ENCODE measurements around the gene ADGRG1.
A peak's percentile ranks its signal among the peaks of the same experiment; 100 is the strongest.

Gene ADGRG1

GRCh38 chr16:57661936-57662906 is 33.8 kb downstream of the ADGRG1 start:
- H3K4me3 ChIP-seq (ENCODE audit: low read depth, low read length) = no peak overlapping the region
- POLR2A ChIA-PET = no interaction called here
- H3K4me1 ChIP-seq (ENCODE audit: control insufficient read depth, insufficient read depth, low read length) = no peaks in the 10 kb centered on the region
- H3K36me3 ChIP-seq (ENCODE audit: control insufficient read depth in 2 of 2, insufficient read depth in 1 of 2, low read length in 2 of 2) = no peaks in the 10 kb centered on the region
- no peak for TF ChIP-seq SETDB1 (IDR thresholded peaks at IDR 0.05; ENCODE audit: insufficient read length, low read length)
- TF ChIP-seq ZNF510 (tag by site-specific recombination; IDR thresholded peaks at IDR 0.05; ENCODE audit: insufficient replicate concordance) = no peak
- TF ChIP-seq, protein P1, sequence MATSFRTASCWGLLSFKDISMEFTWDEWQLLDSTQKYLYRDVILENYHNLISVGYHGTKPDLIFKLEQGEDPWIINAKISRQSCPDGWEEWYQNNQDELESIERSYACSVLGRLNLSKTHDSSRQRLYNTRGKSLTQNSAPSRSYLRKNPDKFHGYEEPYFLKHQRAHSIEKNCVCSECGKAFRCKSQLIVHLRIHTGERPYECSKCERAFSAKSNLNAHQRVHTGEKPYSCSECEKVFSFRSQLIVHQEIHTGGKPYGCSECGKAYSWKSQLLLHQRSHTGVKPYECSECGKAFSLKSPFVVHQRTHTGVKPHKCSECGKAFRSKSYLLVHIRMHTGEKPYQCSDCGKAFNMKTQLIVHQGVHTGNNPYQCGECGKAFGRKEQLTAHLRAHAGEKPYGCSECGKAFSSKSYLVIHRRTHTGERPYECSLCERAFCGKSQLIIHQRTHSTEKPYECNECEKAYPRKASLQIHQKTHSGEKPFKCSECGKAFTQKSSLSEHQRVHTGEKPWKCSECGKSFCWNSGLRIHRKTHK (tag by site-specific recombination; IDR thresholded peaks at IDR 0.05) = no peak
- CTCF ChIA-PET = interaction anchor here (0.7 to 1.6 kb wide), 2 partner anchors 14 to 62 kb away, joined by 3 to 4 read pairs; no protein-coding TSS in a partner anchor
- H3K27ac ChIP-seq (ENCODE audit: extremely low read depth, low read depth, low read length) = no peak overlapping the region
- H3K9me3 ChIP-seq (ENCODE audit: control insufficient read depth, insufficient read depth, low read depth, low read length) = no peaks in the 10 kb centered on the region

DNA sequence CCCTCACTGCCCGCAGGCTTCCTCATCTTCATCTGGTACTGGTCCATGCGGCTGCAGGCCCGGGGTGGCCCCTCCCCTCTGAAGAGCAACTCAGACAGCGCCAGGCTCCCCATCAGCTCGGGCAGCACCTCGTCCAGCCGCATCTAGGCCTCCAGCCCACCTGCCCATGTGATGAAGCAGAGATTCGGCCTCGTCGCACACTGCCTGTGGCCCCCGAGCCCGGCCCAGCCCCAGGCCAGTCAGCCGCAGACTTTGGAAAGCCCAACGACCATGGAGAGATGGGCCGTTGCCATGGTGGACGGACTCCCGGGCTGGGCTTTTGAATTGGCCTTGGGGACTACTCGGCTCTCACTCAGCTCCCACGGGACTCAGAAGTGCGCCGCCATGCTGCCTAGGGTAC is 35.0 kb downstream of the ADGRG1 start:
- no peak for TF ChIP-seq ZNF580 (tag by site-specific recombination; IDR thresholded peaks at IDR 0.05)
- TF ChIP-seq ZNF555 (tag by site-specific recombination; conservative IDR thresholded peaks at IDR 0.05) = no peak
- TF ChIP-seq, protein P2, sequence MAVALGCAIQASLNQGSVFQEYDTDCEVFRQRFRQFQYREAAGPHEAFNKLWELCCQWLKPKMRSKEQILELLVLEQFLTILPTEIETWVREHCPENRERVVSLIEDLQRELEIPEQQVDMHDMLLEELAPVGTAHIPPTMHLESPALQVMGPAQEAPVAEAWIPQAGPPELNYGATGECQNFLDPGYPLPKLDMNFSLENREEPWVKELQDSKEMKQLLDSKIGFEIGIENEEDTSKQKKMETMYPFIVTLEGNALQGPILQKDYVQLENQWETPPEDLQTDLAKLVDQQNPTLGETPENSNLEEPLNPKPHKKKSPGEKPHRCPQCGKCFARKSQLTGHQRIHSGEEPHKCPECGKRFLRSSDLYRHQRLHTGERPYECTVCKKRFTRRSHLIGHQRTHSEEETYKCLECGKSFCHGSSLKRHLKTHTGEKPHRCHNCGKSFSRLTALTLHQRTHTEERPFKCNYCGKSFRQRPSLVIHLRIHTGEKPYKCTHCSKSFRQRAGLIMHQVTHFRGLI (tag by site-specific recombination; IDR thresholded peaks at IDR 0.05) = peak; percentile 18; the same call in 1 of the 2 replicates
- TF ChIP-seq ZSCAN4 (tag by site-specific recombination; IDR thresholded peaks at IDR 0.05) = no peak
- no peak for TF ChIP-seq ZBTB20 (tag by site-specific recombination; IDR thresholded peaks at IDR 0.05)
- no peak for TF ChIP-seq ZNF138 (tag by site-specific recombination; IDR thresholded peaks at IDR 0.05; ENCODE audit: borderline replicate concordance)
- CTCF ChIA-PET = interaction anchor here (0.9 to 1.6 kb wide), 2 partner anchors 15 kb away, joined by 3 to 4 read pairs; no protein-coding TSS in a partner anchor
- Histone ChIP-seq H3K9me3 (ENCODE audit: control insufficient read depth, insufficient read depth, low read depth, low read length) (no peaks in the 10 kb centered on the region), H3K27ac (ENCODE audit: extremely low read depth, low read depth, low read length) (no peak overlapping the region), H3K4me1 (ENCODE audit: control insufficient read depth, insufficient read depth, low read length) (no peaks in the 10 kb centered on the region), H3K4me3 (ENCODE audit: low read depth, low read length) (no peak overlapping the region), H3K36me3 (ENCODE audit: control insufficient read depth in 2 of 2, insufficient read depth in 1 of 2, low read length in 2 of 2) (no peaks in the 10 kb centered on the region)
- POLR2A ChIA-PET = no interaction called here

DNA sequence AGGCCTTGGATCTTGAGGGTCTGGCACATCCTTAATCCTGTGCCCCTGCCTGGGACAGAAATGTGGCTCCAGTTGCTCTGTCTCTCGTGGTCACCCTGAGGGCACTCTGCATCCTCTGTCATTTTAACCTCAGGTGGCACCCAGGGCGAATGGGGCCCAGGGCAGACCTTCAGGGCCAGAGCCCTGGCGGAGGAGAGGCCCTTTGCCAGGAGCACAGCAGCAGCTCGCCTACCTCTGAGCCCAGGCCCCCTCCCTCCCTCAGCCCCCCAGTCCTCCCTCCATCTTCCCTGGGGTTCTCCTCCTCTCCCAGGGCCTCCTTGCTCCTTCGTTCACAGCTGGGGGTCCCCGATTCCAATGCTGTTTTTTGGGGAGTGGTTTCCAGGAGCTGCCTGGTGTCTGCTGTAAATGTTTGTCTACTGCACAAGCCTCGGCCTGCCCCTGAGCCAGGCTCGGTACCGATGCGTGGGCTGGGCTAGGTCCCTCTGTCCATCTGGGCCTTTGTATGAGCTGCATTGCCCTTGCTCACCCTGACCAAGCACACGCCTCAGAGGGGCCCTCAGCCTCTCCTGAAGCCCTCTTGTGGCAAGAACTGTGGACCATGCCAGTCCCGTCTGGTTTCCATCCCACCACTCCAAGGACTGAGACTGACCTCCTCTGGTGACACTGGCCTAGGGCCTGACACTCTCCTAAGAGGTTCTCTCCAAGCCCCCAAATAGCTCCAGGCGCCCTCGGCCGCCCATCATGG is 35.7 kb downstream of the ADGRG1 start:
- TF ChIP-seq ZNF571 (tag by site-specific recombination; IDR thresholded peaks at IDR 0.05) (no peak), ZNF157 (tag by site-specific recombination; IDR thresholded peaks at IDR 0.05) (no peak), REST (tag by site-specific recombination; IDR thresholded peaks at IDR 0.05) (no peak), ZFHX2 (tag by site-specific recombination; conservative IDR thresholded peaks at IDR 0.05) (no peak), ZIC2 (tag by site-specific recombination; IDR thresholded peaks at IDR 0.05) (0 out of 2 replicates have a peak, but pooled peaks have one; percentile 20), CTCF (tag by site-specific recombination; IDR thresholded peaks at IDR 0.05) (peak; percentile 40; the same call in 1 of the 2 replicates), ZNF529 (tag by site-specific recombination; IDR thresholded peaks at IDR 0.05; ENCODE audit: insufficient replicate concordance) (no peak)
- no peak overlapping the region for H3K27ac ChIP-seq (ENCODE audit: extremely low read depth, low read depth, low read length)
- no peaks in the 10 kb centered on the region for H3K9me3 ChIP-seq (ENCODE audit: control insufficient read depth, insufficient read depth, low read depth, low read length)
- ChIA-PET POLR2A (no interaction called here), CTCF (interaction anchor here (0.7 to 1.6 kb wide), 5 partner anchors 8 to 364 kb away, joined by 3 to 4 read pairs (median 3); no protein-coding TSS in a partner anchor)
- no peaks in the 10 kb centered on the region for H3K4me1 ChIP-seq (ENCODE audit: control insufficient read depth, insufficient read depth, low read length)
- H3K36me3 ChIP-seq (ENCODE audit: control insufficient read depth in 2 of 2, insufficient read depth in 1 of 2, low read length in 2 of 2) = no peaks in the 10 kb centered on the region
- no peak overlapping the region for H3K4me3 ChIP-seq (ENCODE audit: low read depth, low read length)
